Lower leg skin (tissue), 3 donors: Measurements from ENCODE around the gene NPC1L1.

Source experiments
- POLR2A ChIP-seq, 2 donors: fragments of 450-650 bp; IDR thresholded peaks; one replicate each; pipeline ENCODE4 v1.6.1; 2016 to 2017; ENCODE audit warnings: antibody characterized with exemption in 2 of 2, mild to moderate bottlenecking in 1 of 2, moderate library complexity in 1 of 2
- TF ChIP-seq, protein P1 (sequence below), 3 donors: fragments of 450-650 bp; IDR thresholded peaks; one replicate each; pipeline ENCODE4 v1.5.1; 2016; ENCODE audit warnings: antibody characterized with exemption in 3 of 3, mild to moderate bottlenecking in 3 of 3, moderate library complexity in 2 of 3

DNA sequence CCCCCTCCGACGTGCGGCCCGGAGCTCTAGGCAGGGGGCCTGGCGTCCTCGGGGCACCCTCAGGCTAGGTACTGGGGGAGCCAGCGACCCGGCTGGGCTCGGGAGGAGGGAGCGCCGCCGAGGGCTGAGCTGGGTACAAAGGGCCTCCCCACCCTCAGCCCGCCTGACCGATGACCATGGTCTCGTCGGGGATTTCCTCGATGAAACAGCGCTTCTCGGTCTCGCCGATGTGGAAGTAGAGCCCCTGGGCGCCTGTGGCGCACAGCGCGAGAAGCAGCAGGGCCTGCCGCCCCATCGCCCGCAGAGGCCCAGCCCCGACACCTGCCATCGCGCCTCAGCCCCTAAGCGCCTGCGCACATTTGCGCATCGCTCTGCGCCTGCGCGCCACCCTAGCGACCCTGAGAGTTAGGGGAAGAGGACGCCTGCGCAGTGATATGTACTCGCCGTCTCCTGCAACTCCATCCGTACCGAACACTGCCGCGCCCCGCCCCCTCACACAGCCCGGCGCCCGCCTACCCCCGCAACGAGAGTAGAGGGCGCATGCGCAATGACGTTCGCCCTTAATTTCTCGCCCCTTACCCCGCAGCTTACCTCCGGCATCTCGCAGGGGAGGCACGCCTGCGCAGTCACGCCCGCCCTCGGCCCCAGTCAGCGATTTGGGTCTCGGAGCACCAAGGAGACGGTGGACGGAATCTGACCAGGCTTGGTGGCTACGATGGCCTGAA is 40.9 kb upstream of the NPC1L1 start, which contains the start of gene TMED4:
- TF ChIP-seq, protein P1, sequence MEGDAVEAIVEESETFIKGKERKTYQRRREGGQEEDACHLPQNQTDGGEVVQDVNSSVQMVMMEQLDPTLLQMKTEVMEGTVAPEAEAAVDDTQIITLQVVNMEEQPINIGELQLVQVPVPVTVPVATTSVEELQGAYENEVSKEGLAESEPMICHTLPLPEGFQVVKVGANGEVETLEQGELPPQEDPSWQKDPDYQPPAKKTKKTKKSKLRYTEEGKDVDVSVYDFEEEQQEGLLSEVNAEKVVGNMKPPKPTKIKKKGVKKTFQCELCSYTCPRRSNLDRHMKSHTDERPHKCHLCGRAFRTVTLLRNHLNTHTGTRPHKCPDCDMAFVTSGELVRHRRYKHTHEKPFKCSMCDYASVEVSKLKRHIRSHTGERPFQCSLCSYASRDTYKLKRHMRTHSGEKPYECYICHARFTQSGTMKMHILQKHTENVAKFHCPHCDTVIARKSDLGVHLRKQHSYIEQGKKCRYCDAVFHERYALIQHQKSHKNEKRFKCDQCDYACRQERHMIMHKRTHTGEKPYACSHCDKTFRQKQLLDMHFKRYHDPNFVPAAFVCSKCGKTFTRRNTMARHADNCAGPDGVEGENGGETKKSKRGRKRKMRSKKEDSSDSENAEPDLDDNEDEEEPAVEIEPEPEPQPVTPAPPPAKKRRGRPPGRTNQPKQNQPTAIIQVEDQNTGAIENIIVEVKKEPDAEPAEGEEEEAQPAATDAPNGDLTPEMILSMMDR (IDR thresholded peaks at IDR 0.05) = no peak
- TF ChIP-seq POLR2A (IDR thresholded peaks at IDR 0.05) = peak in 1 of 2 donors; percentile 69
